Body of pancreas (tissue), 4 donors: ENCODE measurements around the gene NRN1L.

Experiments used
- POLR2A ChIP-seq, 3 donors: fragments of 450-650 bp; IDR thresholded peaks; one replicate each; pipeline ENCODE4 v1.6.1; 2016; ENCODE audit warnings: antibody characterized with exemption in 3 of 3, mild to moderate bottlenecking in 2 of 3
- TF ChIP-seq, protein P1 (sequence below), 7 experiments: fragments of 450-650 bp in 4 of 7; fragments of 200-600 bp in 3 of 7; sonication (generic) in 3 of 7; IDR thresholded peaks; one replicate each; pipeline ENCODE4 v1.5.1; 2016 to 2019; ENCODE audit warnings: antibody characterized with exemption in 7 of 7

DNA sequence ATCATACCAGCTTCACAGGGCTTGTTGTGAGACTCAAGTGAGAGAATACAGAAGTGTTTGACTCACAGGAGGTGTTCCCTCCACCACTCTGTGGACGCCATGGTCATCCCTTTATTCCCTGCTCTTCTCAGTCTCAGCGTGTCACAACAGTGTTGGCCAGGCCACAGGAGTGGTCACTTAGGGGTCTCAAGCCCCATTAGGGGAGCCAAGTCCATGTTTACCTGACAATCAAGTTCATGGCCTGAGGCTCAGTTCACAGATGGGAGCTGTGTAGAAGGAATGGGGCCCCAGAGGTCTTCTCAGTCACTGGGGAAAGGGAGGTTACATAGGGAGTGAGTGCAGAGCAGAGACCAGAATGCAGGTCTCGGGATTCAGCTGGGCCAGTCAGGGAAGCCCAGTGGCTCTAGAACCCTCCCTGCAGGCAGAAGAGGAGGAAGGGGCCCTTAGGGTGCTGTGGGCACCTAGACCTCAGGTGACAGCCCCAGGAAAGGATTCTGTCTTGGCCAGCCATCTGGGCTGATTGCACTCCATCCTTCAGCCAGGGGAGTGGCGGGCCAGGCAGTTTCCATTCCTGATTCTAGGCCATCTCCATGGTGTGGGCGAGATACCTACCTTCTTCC, 27.6 kb upstream of the NRN1L start:
- TF ChIP-seq POLR2A (IDR thresholded peaks at IDR 0.05), result no peak
- TF ChIP-seq, protein P1, sequence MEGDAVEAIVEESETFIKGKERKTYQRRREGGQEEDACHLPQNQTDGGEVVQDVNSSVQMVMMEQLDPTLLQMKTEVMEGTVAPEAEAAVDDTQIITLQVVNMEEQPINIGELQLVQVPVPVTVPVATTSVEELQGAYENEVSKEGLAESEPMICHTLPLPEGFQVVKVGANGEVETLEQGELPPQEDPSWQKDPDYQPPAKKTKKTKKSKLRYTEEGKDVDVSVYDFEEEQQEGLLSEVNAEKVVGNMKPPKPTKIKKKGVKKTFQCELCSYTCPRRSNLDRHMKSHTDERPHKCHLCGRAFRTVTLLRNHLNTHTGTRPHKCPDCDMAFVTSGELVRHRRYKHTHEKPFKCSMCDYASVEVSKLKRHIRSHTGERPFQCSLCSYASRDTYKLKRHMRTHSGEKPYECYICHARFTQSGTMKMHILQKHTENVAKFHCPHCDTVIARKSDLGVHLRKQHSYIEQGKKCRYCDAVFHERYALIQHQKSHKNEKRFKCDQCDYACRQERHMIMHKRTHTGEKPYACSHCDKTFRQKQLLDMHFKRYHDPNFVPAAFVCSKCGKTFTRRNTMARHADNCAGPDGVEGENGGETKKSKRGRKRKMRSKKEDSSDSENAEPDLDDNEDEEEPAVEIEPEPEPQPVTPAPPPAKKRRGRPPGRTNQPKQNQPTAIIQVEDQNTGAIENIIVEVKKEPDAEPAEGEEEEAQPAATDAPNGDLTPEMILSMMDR (IDR thresholded peaks at IDR 0.05), result no peak
